ENCODE data around the gene HAT1. TPM values are rescaled to one million over a fixed set of nuclear protein-coding genes. Genes with fewer than 3 reads are reported as not detected.

HAT1 gene
- total RNA-seq, 4 donors from 2014 or later, result 21.8 to 39.4 (median 24.6) TPM

DNA sequence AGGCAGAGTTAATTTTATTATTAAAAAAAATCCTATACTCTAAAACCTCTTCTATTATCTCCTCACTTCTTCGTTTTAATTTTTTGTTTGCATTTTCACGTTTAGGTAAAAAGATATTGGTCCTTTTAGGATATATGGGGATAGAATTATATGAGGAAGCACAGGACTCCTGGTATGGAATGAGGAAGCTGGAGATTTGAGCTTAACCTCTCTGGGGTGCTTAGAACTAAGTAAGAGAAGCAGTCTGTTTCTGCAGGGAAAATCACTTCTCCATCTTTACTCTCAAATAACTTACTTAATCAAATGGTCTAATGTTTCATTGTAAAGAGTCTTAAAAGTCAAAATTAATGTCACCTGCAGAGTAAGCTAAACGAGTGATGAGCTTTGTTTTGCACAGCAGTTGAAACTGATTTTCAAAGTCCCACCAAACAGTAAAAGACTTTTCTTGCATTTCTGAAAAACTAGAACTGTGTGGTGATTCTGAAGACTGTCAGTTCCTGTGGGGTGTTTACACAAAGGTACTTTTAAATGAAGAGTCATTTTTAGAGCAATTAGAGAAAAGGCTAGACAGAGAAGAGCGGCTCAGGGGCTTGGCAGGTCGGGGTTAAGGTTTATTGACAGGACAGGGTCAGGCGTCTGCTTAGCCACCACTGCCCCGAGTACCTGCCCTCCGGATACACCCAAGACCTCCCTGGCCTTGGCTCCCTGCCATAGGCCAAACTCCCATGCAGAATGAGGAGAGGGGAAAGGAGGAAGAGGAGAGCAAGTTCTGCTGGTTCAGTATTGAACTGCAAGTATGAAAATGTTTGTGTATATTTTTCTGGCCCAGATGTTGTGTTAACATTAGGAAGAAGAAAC is 99.0 kb downstream of the HAT1 start:
- WGBS, result 39% methylated on average over 8 of the region's 8 CpGs
- TF ChIP-seq, protein P1, sequence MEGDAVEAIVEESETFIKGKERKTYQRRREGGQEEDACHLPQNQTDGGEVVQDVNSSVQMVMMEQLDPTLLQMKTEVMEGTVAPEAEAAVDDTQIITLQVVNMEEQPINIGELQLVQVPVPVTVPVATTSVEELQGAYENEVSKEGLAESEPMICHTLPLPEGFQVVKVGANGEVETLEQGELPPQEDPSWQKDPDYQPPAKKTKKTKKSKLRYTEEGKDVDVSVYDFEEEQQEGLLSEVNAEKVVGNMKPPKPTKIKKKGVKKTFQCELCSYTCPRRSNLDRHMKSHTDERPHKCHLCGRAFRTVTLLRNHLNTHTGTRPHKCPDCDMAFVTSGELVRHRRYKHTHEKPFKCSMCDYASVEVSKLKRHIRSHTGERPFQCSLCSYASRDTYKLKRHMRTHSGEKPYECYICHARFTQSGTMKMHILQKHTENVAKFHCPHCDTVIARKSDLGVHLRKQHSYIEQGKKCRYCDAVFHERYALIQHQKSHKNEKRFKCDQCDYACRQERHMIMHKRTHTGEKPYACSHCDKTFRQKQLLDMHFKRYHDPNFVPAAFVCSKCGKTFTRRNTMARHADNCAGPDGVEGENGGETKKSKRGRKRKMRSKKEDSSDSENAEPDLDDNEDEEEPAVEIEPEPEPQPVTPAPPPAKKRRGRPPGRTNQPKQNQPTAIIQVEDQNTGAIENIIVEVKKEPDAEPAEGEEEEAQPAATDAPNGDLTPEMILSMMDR (IDR thresholded peaks at IDR 0.05), result no peak
- no peak for TF ChIP-seq POLR2AphosphoS5 (IDR thresholded peaks at IDR 0.05)
- no peak for TF ChIP-seq EP300 (IDR thresholded peaks at IDR 0.05)
- no peak for TF ChIP-seq POLR2A (IDR thresholded peaks at IDR 0.05; ENCODE audit: low read depth)
- Histone ChIP-seq H3K27ac (replicated peaks in 1 of 4) (no peak overlapping the region), H3K27me3 (no peaks in the 10 kb centered on the region), H3K9me3 (no peaks in the 10 kb centered on the region), H3K4me3 (no peak overlapping the region), H3K4me1 (peaks cover 0 to 13% (median 5%) of the 10 kb centered on the region in 4 donors), H3K36me3 (no peaks in the 10 kb centered on the region)
- intact Hi-C loops (cut with DNase I), result no loop called here
- no peak for DNase-seq (ENCODE audit: extremely low spot score)

DNA sequence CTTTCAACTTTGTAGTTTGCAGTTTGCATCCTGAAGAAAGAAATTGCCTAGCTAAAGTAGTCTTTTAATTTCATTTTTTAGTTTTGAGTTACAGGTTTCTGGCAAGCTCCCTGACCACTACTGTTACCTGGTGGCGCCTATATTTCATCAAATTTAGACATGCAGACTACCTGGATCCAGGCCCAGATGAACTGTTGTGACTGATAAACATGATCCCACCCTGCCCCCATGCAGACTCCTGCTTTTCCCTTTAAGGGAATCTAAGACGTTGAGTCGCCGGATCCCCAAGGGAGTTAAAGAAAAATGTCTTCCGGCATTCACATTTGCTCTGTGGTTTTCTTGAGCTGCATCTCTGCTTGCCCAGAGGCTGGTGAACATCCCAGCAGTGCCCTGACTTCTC is 99.7 kb downstream of the HAT1 start:
- DNase-seq (ENCODE audit: extremely low spot score), result no peak
- H3K9me3 ChIP-seq, result no peaks in the 10 kb centered on the region
- no peaks in the 10 kb centered on the region for H3K27me3 ChIP-seq
- H3K4me1 ChIP-seq, result peaks cover 0 to 13% (median 5%) of the 10 kb centered on the region in 4 donors
- H3K4me3 ChIP-seq, result no peak overlapping the region
- H3K36me3 ChIP-seq, result no peaks in the 10 kb centered on the region
- TF ChIP-seq, protein P1 (IDR thresholded peaks at IDR 0.05), result no peak
- TF ChIP-seq EP300 (IDR thresholded peaks at IDR 0.05) (no peak), POLR2AphosphoS5 (IDR thresholded peaks at IDR 0.05) (no peak), POLR2A (IDR thresholded peaks at IDR 0.05; ENCODE audit: low read depth) (no peak)
- intact Hi-C loops (cut with DNase I), result no loop called here
- H3K27ac ChIP-seq (replicated peaks in 1 of 4), result no peak overlapping the region
- 35% methylated on average over 5 of the region's 5 CpGs for WGBS

DNA sequence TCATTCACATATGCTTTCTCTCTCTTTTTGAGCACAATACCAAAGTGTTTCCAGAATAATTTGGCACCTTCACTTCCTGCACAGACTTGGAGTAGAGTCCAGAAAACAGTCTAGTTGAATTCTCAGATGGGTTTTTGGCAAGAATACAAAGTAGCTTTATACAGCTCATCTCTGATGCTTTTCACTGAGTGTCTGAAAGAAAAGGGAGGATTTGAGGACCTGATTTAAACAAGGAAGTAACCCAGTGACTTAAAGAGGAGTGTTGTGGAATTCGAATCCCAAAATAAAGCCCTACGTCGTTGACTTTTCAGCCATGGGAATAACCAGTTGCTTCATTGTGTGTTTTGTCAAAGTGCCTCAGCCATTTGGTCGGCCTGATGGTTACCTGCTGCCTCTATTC is 109.3 kb downstream of the HAT1 start:
- H3K4me1 ChIP-seq, result peaks cover 0 to 3% (median 0%) of the 10 kb centered on the region in 4 donors
- H3K27me3 ChIP-seq, result no peaks in the 10 kb centered on the region
- intact Hi-C loops (cut with DNase I), result no loop called here
- no peak for DNase-seq (ENCODE audit: extremely low spot score)
- 61% methylated on average over 4 of the region's 4 CpGs for WGBS
- no peak overlapping the region for H3K27ac ChIP-seq (replicated peaks in 1 of 4)
- H3K4me3 ChIP-seq, result no peak overlapping the region
- H3K9me3 ChIP-seq, result no peaks in the 10 kb centered on the region
- TF ChIP-seq POLR2A (IDR thresholded peaks at IDR 0.05; ENCODE audit: low read depth), result no peak
- no peak for TF ChIP-seq EP300 (IDR thresholded peaks at IDR 0.05)
- TF ChIP-seq, protein P1 (IDR thresholded peaks at IDR 0.05), result no peak
- TF ChIP-seq POLR2AphosphoS5 (IDR thresholded peaks at IDR 0.05), result no peak
- H3K36me3 ChIP-seq, result no peaks in the 10 kb centered on the region

Other genes with a start within 250 kb of the HAT1 start
- 100 to 1,000 TPM in 3 of 4 donors, 10 to 100 TPM in 1; 99.1 to 122 (median 112) TPM for gene DYNC1I2, start 235.0 kb upstream of the HAT1 start, total RNA-seq
- gene SLC25A12, start 28.2 kb upstream of the HAT1 start, total RNA-seq, result 10 to 100 TPM; 52.2 to 68.9 (median 63.6) TPM
- gene METAP1D, start 77.5 kb downstream of the HAT1 start, total RNA-seq, result 1 to 10 TPM; 3.1 to 6.6 (median 4.1) TPM
- gene DLX1, start 163.0 kb downstream of the HAT1 start, total RNA-seq, result under 1 TPM in 3 of 4 donors, not detected in 1; 0.17 to 0.83 (median 0.23) TPM
- not detected for gene DLX2, start 180.4 kb downstream of the HAT1 start, total RNA-seq